ENCODE results near the gene MYNN. TPM values are rescaled to one million over a fixed set of nuclear protein-coding genes. Genes with fewer than 3 reads are reported as not detected.

MYNN gene
- total RNA-seq, 4 donors from 2014 or later, result 12.0 to 20.2 (median 14.7) TPM

DNA sequence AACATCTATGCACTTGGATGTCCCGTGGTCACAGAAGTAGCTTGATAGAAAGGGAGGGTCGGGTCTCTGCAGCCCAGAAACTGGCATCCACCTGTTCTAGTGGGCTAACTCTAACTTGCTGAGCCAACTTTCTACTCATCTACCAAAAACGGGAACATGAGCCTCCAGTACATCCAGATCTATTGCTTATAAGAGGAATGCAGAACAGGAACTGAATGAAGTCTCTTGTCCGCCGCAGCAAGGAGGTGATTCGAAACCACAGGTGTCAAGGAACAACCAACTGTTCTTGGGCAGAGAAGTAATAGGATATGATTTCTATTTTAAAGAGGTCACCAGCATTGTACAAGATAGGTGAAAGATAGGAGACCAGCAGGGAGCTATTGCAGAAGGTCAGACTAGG is 26.3 kb upstream of the MYNN start:
- intact Hi-C loops (cut with DNase I; ENCODE audit: low total_unique reads), result loop anchor here (10.0 kb wide), 2 partner anchors 592 to 702 kb away; no protein-coding TSS in a partner anchor
- Histone ChIP-seq H3K4me3 (no peak overlapping the region), H3K9me3 (no peaks in the 10 kb centered on the region), H3K27me3 (peaks cover 0 to 9% (median 6%) of the 10 kb centered on the region in 3 donors), H3K36me3 (no peaks in the 10 kb centered on the region), H3K4me1 (no peaks in the 10 kb centered on the region), H3K27ac (no peak overlapping the region)
- in situ Hi-C loops (cut with MboI; ENCODE audit: low sequenced_read_pairs in 4 of 4), result loop anchor here in 2 of 4 donors (10.0 to 25.0 kb wide), 2 partner anchors 602 to 885 kb away; no protein-coding TSS in a partner anchor
- ATAC-seq (no peak), DNase-seq (no peak)
- TF ChIP-seq, protein P1, sequence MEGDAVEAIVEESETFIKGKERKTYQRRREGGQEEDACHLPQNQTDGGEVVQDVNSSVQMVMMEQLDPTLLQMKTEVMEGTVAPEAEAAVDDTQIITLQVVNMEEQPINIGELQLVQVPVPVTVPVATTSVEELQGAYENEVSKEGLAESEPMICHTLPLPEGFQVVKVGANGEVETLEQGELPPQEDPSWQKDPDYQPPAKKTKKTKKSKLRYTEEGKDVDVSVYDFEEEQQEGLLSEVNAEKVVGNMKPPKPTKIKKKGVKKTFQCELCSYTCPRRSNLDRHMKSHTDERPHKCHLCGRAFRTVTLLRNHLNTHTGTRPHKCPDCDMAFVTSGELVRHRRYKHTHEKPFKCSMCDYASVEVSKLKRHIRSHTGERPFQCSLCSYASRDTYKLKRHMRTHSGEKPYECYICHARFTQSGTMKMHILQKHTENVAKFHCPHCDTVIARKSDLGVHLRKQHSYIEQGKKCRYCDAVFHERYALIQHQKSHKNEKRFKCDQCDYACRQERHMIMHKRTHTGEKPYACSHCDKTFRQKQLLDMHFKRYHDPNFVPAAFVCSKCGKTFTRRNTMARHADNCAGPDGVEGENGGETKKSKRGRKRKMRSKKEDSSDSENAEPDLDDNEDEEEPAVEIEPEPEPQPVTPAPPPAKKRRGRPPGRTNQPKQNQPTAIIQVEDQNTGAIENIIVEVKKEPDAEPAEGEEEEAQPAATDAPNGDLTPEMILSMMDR (IDR thresholded peaks at IDR 0.05 in 4 of 5, conservative IDR thresholded peaks at IDR 0.05 in 1 of 5), result no peak
- TF ChIP-seq POLR2A (IDR thresholded peaks at IDR 0.05), result no peak

DNA sequence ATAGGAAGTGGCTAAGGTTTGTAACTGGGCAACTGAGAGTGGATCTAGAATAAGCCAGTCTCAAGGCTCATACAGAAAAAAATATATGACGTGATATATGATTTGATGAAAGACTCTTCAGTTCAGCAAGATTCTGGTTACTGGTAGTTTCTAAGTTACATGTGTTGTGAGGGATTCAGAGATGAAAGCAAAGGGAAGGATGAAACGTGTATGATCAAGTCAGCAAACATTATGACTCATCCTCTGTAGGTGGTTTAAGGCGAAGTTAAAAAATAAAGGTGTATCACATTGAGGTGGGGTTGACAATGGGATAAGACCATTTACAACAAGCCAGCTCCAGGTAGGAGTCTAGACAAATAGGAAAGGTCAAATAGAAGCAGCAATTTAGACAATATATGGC is 24.5 kb upstream of the MYNN start:
- Histone ChIP-seq H3K4me3 (no peak overlapping the region), H3K4me1 (no peaks in the 10 kb centered on the region), H3K9me3 (no peaks in the 10 kb centered on the region), H3K27ac (no peak overlapping the region), H3K36me3 (no peaks in the 10 kb centered on the region), H3K27me3 (peaks cover 0 to 9% (median 9%) of the 10 kb centered on the region in 3 donors)
- in situ Hi-C loops (cut with MboI; ENCODE audit: low sequenced_read_pairs in 4 of 4) (loop anchor here in 2 of 4 donors (10.0 to 25.0 kb wide), 2 partner anchors 604 to 886 kb away; no protein-coding TSS in a partner anchor), intact Hi-C loops (cut with DNase I; ENCODE audit: low total_unique reads) (loop anchor here (10.0 kb wide), 2 partner anchors 594 to 704 kb away; no protein-coding TSS in a partner anchor)
- TF ChIP-seq, protein P1 (IDR thresholded peaks at IDR 0.05 in 4 of 5, conservative IDR thresholded peaks at IDR 0.05 in 1 of 5), result no peak
- no peak for TF ChIP-seq POLR2A (IDR thresholded peaks at IDR 0.05)
- no peak for DNase-seq
- no peak for ATAC-seq

DNA sequence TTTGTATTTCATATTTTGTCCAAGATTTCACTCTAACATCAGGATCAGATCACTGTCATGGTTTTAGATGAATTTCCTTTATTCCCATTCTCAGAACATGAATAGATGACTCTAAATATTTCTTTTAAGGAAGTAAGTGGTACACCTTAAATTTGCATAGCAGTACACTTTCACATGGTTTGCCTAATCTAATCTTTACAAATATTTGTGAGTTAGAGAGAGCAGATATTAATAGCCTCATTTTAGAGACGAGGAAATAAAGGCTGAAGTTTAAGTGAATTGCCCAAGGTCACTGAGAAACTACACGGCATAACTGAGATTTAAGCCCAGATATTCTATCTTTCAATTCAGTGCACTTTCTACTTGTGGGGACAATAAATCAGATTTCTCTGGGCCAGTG is 22.5 kb upstream of the MYNN start:
- Histone ChIP-seq H3K36me3 (no peaks in the 10 kb centered on the region), H3K9me3 (no peaks in the 10 kb centered on the region), H3K27me3 (peaks cover 0 to 13% (median 9%) of the 10 kb centered on the region in 3 donors), H3K4me1 (no peaks in the 10 kb centered on the region), H3K4me3 (no peak overlapping the region), H3K27ac (no peak overlapping the region)
- DNase-seq (no peak), ATAC-seq (no peak)
- intact Hi-C loops (cut with DNase I; ENCODE audit: low total_unique reads) (no loop called here), in situ Hi-C loops (cut with MboI; ENCODE audit: low sequenced_read_pairs in 4 of 4) (loop anchor here in 1 of 4 donors (25.0 kb wide), 1 partner anchor 612 kb away; the partner anchor contains the start of gene SKIL)
- TF ChIP-seq, protein P1 (IDR thresholded peaks at IDR 0.05 in 4 of 5, conservative IDR thresholded peaks at IDR 0.05 in 1 of 5), result no peak
- TF ChIP-seq POLR2A (IDR thresholded peaks at IDR 0.05), result no peak

DNA sequence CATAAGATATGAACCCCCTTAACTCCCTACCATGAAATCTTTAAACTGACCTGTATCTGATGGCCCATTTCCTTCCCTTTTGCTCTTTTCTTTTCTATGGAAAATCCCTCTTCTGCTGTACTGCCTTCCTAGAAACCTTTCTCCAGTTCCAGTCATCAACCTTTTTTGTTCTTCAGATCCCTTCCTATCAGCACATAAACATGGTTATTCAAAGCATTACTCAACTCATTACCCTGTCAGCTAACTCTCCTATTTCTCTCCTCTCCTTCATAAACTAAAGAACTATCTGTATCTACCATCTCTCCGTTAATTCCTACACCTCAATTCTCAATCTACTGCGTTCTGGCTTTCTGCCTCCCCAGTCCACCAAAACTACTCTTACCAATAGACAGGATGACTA is 21.3 kb upstream of the MYNN start:
- in situ Hi-C loops (cut with MboI; ENCODE audit: low sequenced_read_pairs in 4 of 4) (loop anchor here in 1 of 4 donors (25.0 kb wide), 1 partner anchor 610 kb away; the partner anchor contains the start of gene SKIL), intact Hi-C loops (cut with DNase I; ENCODE audit: low total_unique reads) (no loop called here)
- ATAC-seq, result no peak
- Histone ChIP-seq H3K27me3 (peaks cover 0 to 13% (median 12%) of the 10 kb centered on the region in 3 donors), H3K36me3 (no peaks in the 10 kb centered on the region), H3K4me3 (no peak overlapping the region), H3K27ac (no peak overlapping the region), H3K4me1 (no peaks in the 10 kb centered on the region), H3K9me3 (no peaks in the 10 kb centered on the region)
- no peak for TF ChIP-seq POLR2A (IDR thresholded peaks at IDR 0.05)
- TF ChIP-seq, protein P1 (IDR thresholded peaks at IDR 0.05 in 4 of 5, conservative IDR thresholded peaks at IDR 0.05 in 1 of 5), result no peak
- no peak for DNase-seq
